22Rv1 (cell line): Measurements from ENCODE around the gene RAB11A.

Experiments used
- CTCF ChIP-seq: fragments of 450-650 bp; IDR thresholded peaks from 2 replicates; pipeline ENCODE4 v1.5.1; 2017; ENCODE audit warnings: mild to moderate bottlenecking
- ZFX ChIP-seq: fragments of 450-650 bp; IDR thresholded peaks from 2 replicates; pipeline ENCODE4 v1.6.1; 2017; ENCODE audit warnings: antibody characterized with exemption, borderline replicate concordance

- TF ChIP-seq CTCF (no peak), ZFX (no peak)
These were observed 49.1 kb downstream of the RAB11A start for GRCh38 chr15:65918357-65918920.
